ENCODE results near the gene GIPC2.

DNA sequence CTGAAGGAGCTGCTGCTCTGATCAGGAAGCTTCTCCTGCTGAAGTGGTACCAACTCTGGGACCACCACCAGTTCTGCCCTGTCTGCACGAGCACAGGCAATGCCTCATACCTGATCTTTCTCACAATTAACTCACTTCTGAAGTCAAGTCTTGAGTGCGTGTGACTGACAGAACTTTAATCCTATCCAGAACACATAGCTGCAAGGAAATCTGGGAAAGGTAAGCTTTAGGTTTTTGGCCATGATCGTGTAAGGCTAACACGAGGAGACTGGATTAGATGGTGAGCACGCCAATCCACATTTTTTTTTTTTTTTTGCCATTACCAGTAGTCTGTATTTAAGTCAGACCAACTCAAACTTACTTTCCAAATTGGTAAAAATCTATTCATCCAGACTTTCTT, 101.3 kb downstream of the GIPC2 start:
- TF ChIP-seq, protein P1, sequence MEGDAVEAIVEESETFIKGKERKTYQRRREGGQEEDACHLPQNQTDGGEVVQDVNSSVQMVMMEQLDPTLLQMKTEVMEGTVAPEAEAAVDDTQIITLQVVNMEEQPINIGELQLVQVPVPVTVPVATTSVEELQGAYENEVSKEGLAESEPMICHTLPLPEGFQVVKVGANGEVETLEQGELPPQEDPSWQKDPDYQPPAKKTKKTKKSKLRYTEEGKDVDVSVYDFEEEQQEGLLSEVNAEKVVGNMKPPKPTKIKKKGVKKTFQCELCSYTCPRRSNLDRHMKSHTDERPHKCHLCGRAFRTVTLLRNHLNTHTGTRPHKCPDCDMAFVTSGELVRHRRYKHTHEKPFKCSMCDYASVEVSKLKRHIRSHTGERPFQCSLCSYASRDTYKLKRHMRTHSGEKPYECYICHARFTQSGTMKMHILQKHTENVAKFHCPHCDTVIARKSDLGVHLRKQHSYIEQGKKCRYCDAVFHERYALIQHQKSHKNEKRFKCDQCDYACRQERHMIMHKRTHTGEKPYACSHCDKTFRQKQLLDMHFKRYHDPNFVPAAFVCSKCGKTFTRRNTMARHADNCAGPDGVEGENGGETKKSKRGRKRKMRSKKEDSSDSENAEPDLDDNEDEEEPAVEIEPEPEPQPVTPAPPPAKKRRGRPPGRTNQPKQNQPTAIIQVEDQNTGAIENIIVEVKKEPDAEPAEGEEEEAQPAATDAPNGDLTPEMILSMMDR (IDR thresholded peaks at IDR 0.05), result no peak
- TF ChIP-seq POLR2AphosphoS5 (IDR thresholded peaks at IDR 0.05), result no peak
- no peak for TF ChIP-seq EP300 (IDR thresholded peaks at IDR 0.05)

Data from sigmoid colon (tissue), 4 donors.